Frontal cortex (tissue), 4 donors: ENCODE data around the gene SPIN1. TPM values are rescaled to one million over a fixed set of nuclear protein-coding genes. Genes with fewer than 3 reads are reported as not detected.
A peak's percentile ranks its signal among the peaks of the same experiment; 100 is the strongest.

Experiments used
- DNase-seq, 2 donors: peaks; one replicate each; pipeline ENCODE4 v3.0.0; 2012; ENCODE audit warnings: low spot score in 2 of 2
- FAIRE-seq: peaks from 2 replicates; lab custom pipeline; 2012; peaks lifted over from hg19 to GRCh38; lab: Jason Lieb, UNC
- total RNA-seq: library from RNA; depleted of rRNA; stranded (reverse); fragments of >200 nt; gene quantifications from one replicate; pipeline ENCODE4 v1.2.3, GENCODE V29; 2014
- donor health status: control.
- donor health status: control.
- donor health status: control.

The SPIN1 gene
- total RNA-seq, 1 donor from 2014 or later = 351 TPM

- FAIRE-seq = no peak
Observed at GRCh38 chr9:88477300-88477751, 89.1 kb downstream of the SPIN1 start.

GRCh38 chr9:88478246-88478645 lies 90.0 kb downstream of the SPIN1 start:
- no peak for FAIRE-seq
- no peak for DNase-seq

More at GRCh38 chr9:88477300-88477751, 89.1 kb downstream of the SPIN1 start:
- no peak for DNase-seq

DNA sequence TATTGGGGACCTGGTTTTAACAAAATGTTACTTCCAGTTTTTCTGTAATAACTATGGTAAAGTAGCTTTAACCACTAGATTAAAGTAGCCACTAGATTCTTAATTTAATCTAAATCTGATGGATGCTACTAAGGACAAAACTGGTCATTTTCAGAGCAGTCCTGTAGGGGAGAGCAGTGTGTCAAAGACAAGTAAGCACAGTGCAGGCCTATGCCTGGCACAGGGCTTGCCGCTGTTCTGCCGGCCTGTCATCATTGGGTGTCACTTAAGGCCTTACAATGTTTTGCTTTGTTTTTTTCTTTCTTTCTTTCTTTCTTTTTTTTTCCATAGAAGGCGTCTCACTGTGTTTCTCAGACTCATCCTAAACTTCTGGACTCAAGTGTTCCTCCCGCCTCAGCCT lies 93.7 kb downstream of the SPIN1 start:
- peak; percentile 19 to 25 for DNase-seq

DNA sequence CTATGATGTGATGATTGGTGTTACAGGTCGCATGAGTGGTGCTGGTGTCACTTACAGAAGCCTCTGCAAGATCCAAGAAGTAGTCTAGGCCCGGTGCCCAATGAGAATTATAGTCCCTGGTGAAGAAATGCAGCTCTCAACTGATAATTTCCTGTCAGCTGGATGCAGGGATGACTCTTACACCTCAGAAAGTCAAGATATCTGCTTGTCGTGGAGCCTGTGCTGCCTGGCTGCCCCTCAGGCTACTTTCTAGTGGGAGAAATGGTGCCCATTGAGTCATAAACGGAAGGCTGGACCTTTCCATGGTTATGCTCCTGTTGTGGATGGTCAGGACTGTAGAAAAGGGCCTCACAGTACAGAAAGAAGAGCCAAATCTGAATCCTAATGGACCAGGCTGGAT lies 99.9 kb downstream of the SPIN1 start:
- no peak for DNase-seq
- no peak for FAIRE-seq

More for the DNA sequence above, 93.7 kb downstream of the SPIN1 start:
- FAIRE-seq = no peak

DNA sequence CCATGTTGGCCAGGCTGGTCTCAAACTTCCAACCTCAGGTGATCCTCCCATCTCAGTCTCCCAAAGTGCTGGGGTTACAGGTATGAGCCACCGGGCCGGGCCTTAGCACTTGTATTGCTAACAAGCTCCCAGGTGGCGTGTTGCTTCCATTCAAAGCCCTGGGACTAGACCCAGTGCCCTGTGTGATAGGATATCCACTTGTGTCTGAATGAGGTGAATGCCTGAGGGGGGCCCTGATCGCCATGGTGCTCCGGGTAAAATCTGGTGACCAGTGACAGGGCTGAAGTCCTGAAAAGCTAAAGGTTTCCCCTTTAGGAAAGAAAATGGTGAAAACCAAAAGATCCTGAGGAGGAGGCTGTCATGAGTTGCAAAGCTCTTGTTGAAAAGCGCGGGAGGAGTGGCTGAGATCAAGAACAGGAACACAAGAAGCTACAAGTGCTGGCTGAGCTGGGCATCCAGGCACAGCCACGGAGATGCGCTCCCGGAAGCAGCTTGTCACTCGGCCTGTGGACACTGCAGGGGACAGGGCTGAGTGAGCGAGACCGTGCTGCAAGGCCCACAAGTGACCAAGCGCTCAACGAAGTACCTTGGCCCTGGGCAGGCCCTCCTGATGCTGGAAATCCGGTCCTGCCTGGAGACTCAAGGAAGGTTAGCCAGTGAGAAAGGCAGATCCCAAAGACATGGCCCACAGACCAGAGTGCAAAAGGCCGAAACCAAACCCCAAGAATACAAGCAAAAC lies 106.9 kb downstream of the SPIN1 start:
- DNase-seq (no peak), FAIRE-seq (no peak)

GRCh38 chr9:88497224-88497623 lies 109.0 kb downstream of the SPIN1 start:
- no peak for DNase-seq
- FAIRE-seq = no peak

DNA sequence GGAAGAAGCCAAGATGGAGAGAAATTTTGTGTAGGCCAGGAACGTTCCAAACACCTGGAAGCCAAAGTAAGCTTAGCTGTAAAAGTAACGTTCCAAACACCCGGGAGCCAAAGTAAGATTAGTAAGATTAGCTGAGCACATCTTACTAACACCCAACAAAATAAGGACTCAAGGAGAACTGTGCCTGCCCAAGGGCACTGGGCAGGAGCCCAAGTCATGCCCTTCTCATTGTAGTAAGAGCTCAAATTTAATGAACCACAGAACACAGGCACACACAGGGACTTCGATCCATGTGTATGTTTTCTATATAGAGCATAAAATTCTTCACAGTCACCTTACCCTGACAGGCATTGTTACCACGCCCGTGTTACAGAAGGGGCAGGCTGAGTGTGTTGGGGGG lies 110.6 kb downstream of the SPIN1 start:
- DNase-seq = no peak
- FAIRE-seq = no peak

- FAIRE-seq (no peak), DNase-seq (no peak)
Observed at GRCh38 chr9:88501086-88501485, 112.8 kb downstream of the SPIN1 start.

DNA sequence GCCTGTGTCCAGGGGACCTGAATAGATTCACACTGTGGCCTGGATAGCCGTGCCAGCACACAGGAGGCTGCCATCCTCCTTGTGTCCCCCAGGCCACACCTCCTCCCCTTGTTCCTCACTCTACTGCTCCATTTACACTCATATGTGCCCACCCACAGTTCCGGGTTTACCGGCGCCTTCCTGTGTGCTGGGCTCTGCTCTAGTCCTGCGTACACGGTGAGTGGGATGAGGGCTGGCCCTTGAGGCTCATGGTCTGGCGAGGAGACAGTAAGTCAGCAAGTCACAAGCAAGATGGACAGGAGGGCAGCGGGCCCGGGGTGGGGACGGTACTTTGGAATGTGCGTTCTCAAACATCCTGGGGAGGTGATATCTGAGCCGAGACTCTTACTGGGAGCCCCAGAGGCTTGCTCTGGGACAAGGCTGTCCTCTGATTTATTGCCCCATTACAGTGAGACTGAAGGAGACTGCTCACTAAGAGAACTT lies 114.3 kb downstream of the SPIN1 start:
- DNase-seq (no peak), FAIRE-seq (no peak)

DNA sequence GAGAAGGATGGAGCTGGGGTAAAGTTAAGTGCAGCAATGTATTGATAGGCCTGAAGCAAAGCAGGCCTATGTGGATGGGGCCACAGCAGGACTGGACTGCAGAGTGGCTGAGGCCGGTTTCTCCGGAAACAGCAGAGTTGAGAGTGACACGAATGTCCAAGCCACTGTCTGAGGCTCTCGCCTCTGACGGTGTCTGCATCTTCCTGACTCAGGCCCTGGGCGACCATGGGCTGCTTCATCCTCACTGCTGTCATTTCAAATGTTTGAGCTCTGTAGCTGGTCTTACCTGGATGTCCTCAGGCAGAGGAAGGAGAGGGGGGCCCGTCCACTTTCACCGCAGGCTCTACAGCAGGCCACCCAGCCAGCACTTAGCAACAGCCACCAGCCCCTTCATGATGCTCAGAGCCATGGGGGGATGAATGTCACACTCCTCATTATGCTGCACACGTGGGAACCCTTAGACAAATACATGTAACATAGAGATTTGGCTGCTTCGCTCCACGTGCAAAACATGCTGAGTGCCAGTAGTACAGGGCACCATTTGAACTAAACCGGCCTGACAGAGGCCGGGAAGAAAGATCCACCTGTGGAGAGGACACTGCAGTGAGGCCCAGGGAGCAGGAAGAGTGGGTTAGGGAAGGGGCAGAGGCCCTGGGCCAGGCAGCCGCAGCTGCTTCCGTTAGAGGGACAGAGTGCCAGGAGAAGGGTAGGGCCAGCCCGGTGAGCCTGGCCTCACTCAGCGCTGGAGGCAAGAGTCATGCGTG lies 115.0 kb downstream of the SPIN1 start:
- DNase-seq (no peak), FAIRE-seq (no peak)

- FAIRE-seq (no peak), DNase-seq (no peak)
Observed at GRCh38 chr9:88503845-88504764, 115.9 kb downstream of the SPIN1 start.

DNA sequence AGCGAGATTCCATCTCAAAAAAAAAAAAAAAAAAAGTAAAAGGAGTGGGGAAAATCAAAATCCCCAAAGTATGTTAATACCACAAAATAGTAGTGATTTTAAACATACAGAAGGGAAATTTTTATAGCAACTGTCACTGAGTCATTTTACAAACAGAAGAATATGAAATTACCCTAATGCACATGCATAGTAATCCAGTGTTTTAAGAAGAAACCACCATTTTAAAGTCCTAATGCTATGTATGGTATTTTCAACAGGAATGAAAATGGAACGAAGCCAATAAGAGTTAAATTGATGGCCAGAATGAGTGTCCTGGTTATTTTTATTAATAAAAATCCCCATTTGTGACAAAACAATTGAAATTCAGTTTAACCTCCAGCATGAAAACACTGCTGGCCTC lies 120.1 kb downstream of the SPIN1 start:
- DNase-seq = no peak
- no peak for FAIRE-seq

DNA sequence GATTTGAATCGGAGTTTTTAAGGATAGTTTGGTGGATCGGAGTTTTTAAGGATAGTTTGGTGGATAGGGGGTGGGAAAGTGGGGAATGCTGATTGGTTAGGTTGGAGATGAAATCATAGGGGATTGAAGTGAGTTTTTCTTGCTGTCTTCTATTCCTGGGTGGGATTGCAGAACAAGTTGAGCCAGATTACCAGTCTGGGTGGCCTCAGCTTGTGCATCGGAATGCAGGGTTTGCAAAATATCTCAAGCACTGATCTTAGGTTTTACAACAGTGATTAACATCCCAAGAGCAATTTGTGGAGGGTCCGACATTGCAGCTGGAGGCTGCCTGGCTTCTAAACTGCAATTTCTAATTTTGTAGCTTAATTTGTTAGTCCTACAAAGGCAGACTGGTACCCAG lies 123.7 kb downstream of the SPIN1 start:
- DNase-seq = no peak
- no peak for FAIRE-seq

GRCh38 chr9:88514247-88514646 lies 126.0 kb downstream of the SPIN1 start:
- no peak for DNase-seq
- FAIRE-seq = no peak

DNA sequence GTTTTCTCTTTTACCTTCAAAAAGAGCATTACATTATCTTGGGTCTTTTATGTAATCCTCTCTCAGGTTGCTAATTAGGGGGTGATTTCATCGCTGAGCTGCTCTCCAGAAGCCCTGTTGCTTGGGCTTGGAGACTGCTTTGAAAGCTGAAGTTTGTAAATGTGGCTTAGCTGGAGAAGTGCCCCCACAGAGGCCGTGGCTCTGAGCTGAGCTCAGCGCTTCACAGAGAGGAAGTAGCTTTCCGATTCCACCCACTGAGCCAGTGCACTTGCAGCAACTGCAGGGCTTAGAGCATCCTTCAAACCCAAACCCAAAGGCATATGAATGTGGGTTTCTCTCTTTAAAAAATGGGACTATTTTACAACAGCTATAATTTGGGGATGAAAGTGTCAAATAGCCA lies 133.1 kb downstream of the SPIN1 start:
- DNase-seq (peak in 1 of 2 donors; percentile 17), FAIRE-seq (no peak)

DNA sequence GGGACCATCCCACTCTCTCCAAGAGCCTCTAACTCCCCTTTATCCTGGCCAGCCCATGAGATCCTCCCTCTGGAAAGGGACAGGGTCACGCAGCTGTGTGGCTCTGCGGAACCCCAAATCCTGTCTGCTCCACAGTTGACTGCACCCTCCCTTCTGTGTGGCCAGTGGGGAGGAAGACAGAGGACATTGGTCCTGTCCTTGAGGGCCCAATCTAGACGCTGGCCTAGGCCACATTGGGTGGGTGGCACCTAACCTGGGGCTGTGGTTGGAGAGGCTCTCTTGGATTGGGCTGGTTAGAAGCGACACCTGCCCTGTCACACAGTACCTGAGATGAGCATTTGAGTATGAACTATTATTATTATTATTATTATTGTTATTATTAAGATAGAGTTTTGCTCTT lies 134.1 kb downstream of the SPIN1 start:
- FAIRE-seq (no peak), DNase-seq (no peak)

GRCh38 chr9:88523056-88523455 lies 134.8 kb downstream of the SPIN1 start:
- no peak for FAIRE-seq
- no peak for DNase-seq

- FAIRE-seq (no peak), DNase-seq (no peak)
Observed at GRCh38 chr9:88524911-88525310, 136.7 kb downstream of the SPIN1 start.

GRCh38 chr9:88527618-88528017 lies 139.4 kb downstream of the SPIN1 start:
- FAIRE-seq = no peak
- no peak for DNase-seq
